ENCODE results near the gene HS6ST2.

DNA sequence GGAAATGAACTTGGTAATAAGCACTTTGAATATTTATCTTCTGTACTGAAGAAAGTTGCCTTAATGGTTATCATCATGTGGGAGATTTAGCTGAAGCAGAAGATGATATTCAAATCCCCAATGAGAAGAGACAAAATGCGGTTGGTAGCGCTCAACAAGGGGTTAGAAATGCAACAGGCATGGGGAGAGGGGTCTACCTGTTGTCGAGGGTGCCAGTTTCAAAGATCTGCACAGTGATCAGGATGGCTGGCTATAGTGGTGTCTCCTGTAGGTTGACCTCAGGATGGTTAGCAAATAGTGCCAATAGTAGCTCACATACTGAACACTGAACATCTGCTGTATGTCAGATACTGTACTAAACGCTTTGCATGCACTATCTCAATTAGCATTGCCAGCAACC, 7.0 kb upstream of the HS6ST2 start:
- TF ChIP-seq, protein P1, sequence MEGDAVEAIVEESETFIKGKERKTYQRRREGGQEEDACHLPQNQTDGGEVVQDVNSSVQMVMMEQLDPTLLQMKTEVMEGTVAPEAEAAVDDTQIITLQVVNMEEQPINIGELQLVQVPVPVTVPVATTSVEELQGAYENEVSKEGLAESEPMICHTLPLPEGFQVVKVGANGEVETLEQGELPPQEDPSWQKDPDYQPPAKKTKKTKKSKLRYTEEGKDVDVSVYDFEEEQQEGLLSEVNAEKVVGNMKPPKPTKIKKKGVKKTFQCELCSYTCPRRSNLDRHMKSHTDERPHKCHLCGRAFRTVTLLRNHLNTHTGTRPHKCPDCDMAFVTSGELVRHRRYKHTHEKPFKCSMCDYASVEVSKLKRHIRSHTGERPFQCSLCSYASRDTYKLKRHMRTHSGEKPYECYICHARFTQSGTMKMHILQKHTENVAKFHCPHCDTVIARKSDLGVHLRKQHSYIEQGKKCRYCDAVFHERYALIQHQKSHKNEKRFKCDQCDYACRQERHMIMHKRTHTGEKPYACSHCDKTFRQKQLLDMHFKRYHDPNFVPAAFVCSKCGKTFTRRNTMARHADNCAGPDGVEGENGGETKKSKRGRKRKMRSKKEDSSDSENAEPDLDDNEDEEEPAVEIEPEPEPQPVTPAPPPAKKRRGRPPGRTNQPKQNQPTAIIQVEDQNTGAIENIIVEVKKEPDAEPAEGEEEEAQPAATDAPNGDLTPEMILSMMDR (IDR thresholded peaks at IDR 0.05), result no peak
- TF ChIP-seq POLR2A (IDR thresholded peaks at IDR 0.05), result no peak
